Nephron progenitor cell (in vitro differentiated cells): ENCODE measurements around the gene ATE1.

ENCODE experiments used
- DNase-seq: peaks from one replicate; pipeline ENCODE4 v3.0.0; 2021
- H3K27ac Mint-ChIP-seq: 2 replicates; pipeline ENCODE4 v1.8.0; 2021; ENCODE audit warnings: mild to moderate bottlenecking, moderate library complexity, mixed read lengths
- H3K27me3 Mint-ChIP-seq: 2 replicates; pipeline ENCODE4 v1.8.0; 2021; ENCODE audit warnings: mild to moderate bottlenecking, low read depth, mixed read lengths; ENCODE audit not compliant: poor library complexity
- H3K36me3 Mint-ChIP-seq: 2 replicates; pipeline ENCODE4 v1.8.0; 2021; ENCODE audit warnings: low read depth, mixed read lengths
- H3K4me1 Mint-ChIP-seq: 2 replicates; pipeline ENCODE4 v1.8.0; 2021; ENCODE audit warnings: mixed read lengths
- H3K4me3 Mint-ChIP-seq: 2 replicates; pipeline ENCODE4 v1.8.0; 2021; ENCODE audit warnings: mild to moderate bottlenecking, moderate library complexity, mixed read lengths
- H3K9me3 Mint-ChIP-seq: 2 replicates; pipeline ENCODE4 v1.8.0; 2021; ENCODE audit warnings: mild to moderate bottlenecking, moderate library complexity, mixed read lengths
- CTCF ChIP-seq: fragments of 200-600 bp; sonication (generic); IDR thresholded peaks from 2 replicates; pipeline ENCODE4 v1.5.0; 2021; ENCODE audit warnings: antibody characterized with exemption

The ATE1 gene

GRCh38 chr10:121754666-121755065 lies 173.2 kb downstream of the ATE1 start:
- no peak overlapping the region for H3K27ac Mint-ChIP-seq
- H3K36me3 Mint-ChIP-seq: peaks cover 83% of the 10 kb centered on the region
- H3K27me3 Mint-ChIP-seq: no peaks in the 10 kb centered on the region
- DNase-seq: no peak
- no peak overlapping the region for H3K4me3 Mint-ChIP-seq
- peaks cover 68% of the 10 kb centered on the region for H3K9me3 Mint-ChIP-seq
- no peak for TF ChIP-seq CTCF
- no peaks in the 10 kb centered on the region for H3K4me1 Mint-ChIP-seq

- no peak overlapping the region for H3K4me3 Mint-ChIP-seq
- no peak for TF ChIP-seq CTCF
- no peaks in the 10 kb centered on the region for H3K4me1 Mint-ChIP-seq
- H3K27ac Mint-ChIP-seq: no peak overlapping the region
- no peaks in the 10 kb centered on the region for H3K27me3 Mint-ChIP-seq
- H3K9me3 Mint-ChIP-seq: peaks cover 60% of the 10 kb centered on the region
- H3K36me3 Mint-ChIP-seq: peaks cover 78% of the 10 kb centered on the region
- DNase-seq: no peak
These were observed 173.9 kb downstream of the ATE1 start for GRCh38 chr10:121753726-121754476.

GRCh38 chr10:121751191-121751760 lies 176.6 kb downstream of the ATE1 start:
- Mint-ChIP-seq H3K4me1 (no peaks in the 10 kb centered on the region), H3K36me3 (peaks cover 51% of the 10 kb centered on the region), H3K27me3 (no peaks in the 10 kb centered on the region), H3K27ac (no peak overlapping the region), H3K4me3 (no peak overlapping the region), H3K9me3 (peaks cover 34% of the 10 kb centered on the region)
- DNase-seq: no peak
- TF ChIP-seq CTCF: no peak

- DNase-seq: no peak
- TF ChIP-seq CTCF: no peak
- peaks cover 4% of the 10 kb centered on the region for H3K27me3 Mint-ChIP-seq
- H3K9me3 Mint-ChIP-seq: peaks cover under 1% of the 10 kb centered on the region
- H3K4me1 Mint-ChIP-seq: no peaks in the 10 kb centered on the region
- no peak overlapping the region for H3K4me3 Mint-ChIP-seq
- peaks cover 39% of the 10 kb centered on the region for H3K36me3 Mint-ChIP-seq
- peak overlapping the region; percentile 28 for H3K27ac Mint-ChIP-seq
These were observed 180.6 kb downstream of the ATE1 start for GRCh38 chr10:121747163-121747775.

- Mint-ChIP-seq H3K36me3 (peaks cover 31% of the 10 kb centered on the region), H3K27ac (no peak overlapping the region), H3K9me3 (no peaks in the 10 kb centered on the region), H3K4me3 (no peak overlapping the region), H3K27me3 (peaks cover 4% of the 10 kb centered on the region), H3K4me1 (peaks cover 7% of the 10 kb centered on the region)
- no peak for DNase-seq
- TF ChIP-seq CTCF: no peak
These were observed 186.5 kb downstream of the ATE1 start for GRCh38 chr10:121741248-121741792.
